ENCODE results near the gene SPAG6. TPM values are rescaled to one million over a fixed set of nuclear protein-coding genes. Genes with fewer than 3 reads are reported as not detected.

Gene SPAG6
- total RNA-seq, 1 experiment from 2014 or later, result 0.74 TPM

DNA sequence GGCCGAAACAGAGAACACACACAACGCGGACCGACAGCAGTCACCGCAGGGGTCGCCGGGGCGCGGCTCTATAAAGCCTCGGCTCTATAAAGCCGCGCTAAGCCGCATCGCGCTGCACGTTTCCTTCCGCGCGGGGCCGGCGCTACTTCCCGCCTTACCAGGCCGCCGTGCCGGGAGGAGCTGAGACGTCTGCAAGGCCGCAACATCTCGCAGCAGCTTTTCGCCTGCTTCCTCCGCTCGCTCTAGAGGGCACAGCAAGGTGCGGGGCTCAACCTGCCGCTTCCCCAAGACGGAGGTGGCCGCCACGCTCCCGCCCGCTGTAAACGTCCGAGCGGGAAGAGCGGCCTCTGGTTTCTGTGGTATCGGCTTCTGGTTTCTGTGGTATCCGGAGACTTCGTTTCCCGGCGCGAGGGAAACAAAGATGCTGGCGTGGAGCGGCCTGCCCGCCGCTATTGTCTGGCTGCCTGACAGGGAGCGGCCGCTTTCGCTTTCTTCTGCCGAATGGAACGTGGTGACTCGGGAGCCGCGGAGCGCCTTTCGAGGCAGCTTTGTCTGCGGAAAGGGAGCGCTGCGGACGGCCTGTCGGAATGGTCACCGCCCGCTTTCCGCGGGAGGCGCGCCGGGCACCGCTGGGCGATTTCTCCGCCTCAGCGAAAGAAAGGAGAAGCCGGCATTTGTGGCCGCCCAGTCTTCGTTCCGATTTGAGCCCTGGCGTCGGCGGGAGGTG, 91.8 kb downstream of the SPAG6 start (continued):
- TF ChIP-seq TCF7 (CRISPR knock-in tag; IDR thresholded peaks at IDR 0.05; ENCODE audit: low read depth), result no peak
- TF ChIP-seq ZNF219 (CRISPR knock-in tag; IDR thresholded peaks at IDR 0.05; ENCODE audit: borderline replicate concordance), result peak; percentile 68; the same call in 1 of the 2 replicates
- no peak for TF ChIP-seq ERG (CRISPR knock-in tag; IDR thresholded peaks at IDR 0.05)
- peak; percentile 90 for TF ChIP-seq MYBL2 (CRISPR knock-in tag; IDR thresholded peaks at IDR 0.05)
- no peak for TF ChIP-seq ZNF532 (CRISPR knock-in tag; IDR thresholded peaks at IDR 0.05; ENCODE audit: borderline replicate concordance)
- TF ChIP-seq RORB (CRISPR knock-in tag; IDR thresholded peaks at IDR 0.05), result no peak
- peak; percentile 92 for TF ChIP-seq CREB1 (CRISPR knock-in tag; IDR thresholded peaks at IDR 0.05)
- TF ChIP-seq KAT7 (CRISPR knock-in tag; IDR thresholded peaks at IDR 0.05; ENCODE audit: borderline replicate concordance), result no peak
- no peak for TF ChIP-seq EMX1 (CRISPR knock-in tag; IDR thresholded peaks at IDR 0.05)
- no peak for TF ChIP-seq AR (CRISPR knock-in tag; IDR thresholded peaks at IDR 0.05)
- no peak for TF ChIP-seq NR1H2 (CRISPR knock-in tag; IDR thresholded peaks at IDR 0.05)
- peak; percentile 80; the same call in 1 of the 2 replicates for TF ChIP-seq SMAD3 (CRISPR knock-in tag; IDR thresholded peaks at IDR 0.05; ENCODE audit: borderline replicate concordance)
- peak; percentile 92; the same call in 1 of the 2 replicates for TF ChIP-seq FOXP1 (CRISPR knock-in tag; IDR thresholded peaks at IDR 0.05; ENCODE audit: borderline replicate concordance)
- 0 out of 2 replicates have a peak, but pooled peaks have one; percentile 16 for TF ChIP-seq ZNF263 (CRISPR knock-in tag; IDR thresholded peaks at IDR 0.05; ENCODE audit: low read depth)
- TF ChIP-seq FOXP4 (CRISPR knock-in tag; IDR thresholded peaks at IDR 0.05), result peak; percentile 97
- no peak for TF ChIP-seq ZNF121 (CRISPR knock-in tag; IDR thresholded peaks at IDR 0.05)
- TF ChIP-seq ZBTB21 (CRISPR knock-in tag; IDR thresholded peaks at IDR 0.05; ENCODE audit: borderline replicate concordance), result peak; percentile 93; the same call in 1 of the 2 replicates
- TF ChIP-seq NFATC4 (CRISPR knock-in tag; IDR thresholded peaks at IDR 0.05), result no peak
- TF ChIP-seq HMGA2 (CRISPR knock-in tag; IDR thresholded peaks at IDR 0.05), result no peak
- TF ChIP-seq, protein P1, sequence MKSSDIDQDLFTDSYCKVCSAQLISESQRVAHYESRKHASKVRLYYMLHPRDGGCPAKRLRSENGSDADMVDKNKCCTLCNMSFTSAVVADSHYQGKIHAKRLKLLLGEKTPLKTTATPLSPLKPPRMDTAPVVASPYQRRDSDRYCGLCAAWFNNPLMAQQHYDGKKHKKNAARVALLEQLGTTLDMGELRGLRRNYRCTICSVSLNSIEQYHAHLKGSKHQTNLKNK (CRISPR knock-in tag; IDR thresholded peaks at IDR 0.05), result no peak
- peak; percentile 88 for TF ChIP-seq MAX (CRISPR knock-in tag; IDR thresholded peaks at IDR 0.05)
- TF ChIP-seq ZNF317 (CRISPR knock-in tag; IDR thresholded peaks at IDR 0.05; ENCODE audit: borderline replicate concordance, low read depth), result peak; percentile 7; the same call in 1 of the 2 replicates
- no peak for TF ChIP-seq TEAD4 (CRISPR knock-in tag; IDR thresholded peaks at IDR 0.05)

All from WTC11 (cell line).